Measurements from ENCODE around the gene CASP8. TPM values are rescaled to one million over a fixed set of nuclear protein-coding genes. Genes with fewer than 3 reads are reported as not detected.

Gene CASP8
- total and polyA plus RNA-seq, 9 of the 15 experiments (the other 6 are each of a cell fraction or from before 2014, with no cell fraction given), result 10.2 to 31.4 (median 19.4) TPM

GRCh38 chr2:201248288-201248844, 12.0 kb upstream of the CASP8 start (continued):
- TF ChIP-seq, protein P1, sequence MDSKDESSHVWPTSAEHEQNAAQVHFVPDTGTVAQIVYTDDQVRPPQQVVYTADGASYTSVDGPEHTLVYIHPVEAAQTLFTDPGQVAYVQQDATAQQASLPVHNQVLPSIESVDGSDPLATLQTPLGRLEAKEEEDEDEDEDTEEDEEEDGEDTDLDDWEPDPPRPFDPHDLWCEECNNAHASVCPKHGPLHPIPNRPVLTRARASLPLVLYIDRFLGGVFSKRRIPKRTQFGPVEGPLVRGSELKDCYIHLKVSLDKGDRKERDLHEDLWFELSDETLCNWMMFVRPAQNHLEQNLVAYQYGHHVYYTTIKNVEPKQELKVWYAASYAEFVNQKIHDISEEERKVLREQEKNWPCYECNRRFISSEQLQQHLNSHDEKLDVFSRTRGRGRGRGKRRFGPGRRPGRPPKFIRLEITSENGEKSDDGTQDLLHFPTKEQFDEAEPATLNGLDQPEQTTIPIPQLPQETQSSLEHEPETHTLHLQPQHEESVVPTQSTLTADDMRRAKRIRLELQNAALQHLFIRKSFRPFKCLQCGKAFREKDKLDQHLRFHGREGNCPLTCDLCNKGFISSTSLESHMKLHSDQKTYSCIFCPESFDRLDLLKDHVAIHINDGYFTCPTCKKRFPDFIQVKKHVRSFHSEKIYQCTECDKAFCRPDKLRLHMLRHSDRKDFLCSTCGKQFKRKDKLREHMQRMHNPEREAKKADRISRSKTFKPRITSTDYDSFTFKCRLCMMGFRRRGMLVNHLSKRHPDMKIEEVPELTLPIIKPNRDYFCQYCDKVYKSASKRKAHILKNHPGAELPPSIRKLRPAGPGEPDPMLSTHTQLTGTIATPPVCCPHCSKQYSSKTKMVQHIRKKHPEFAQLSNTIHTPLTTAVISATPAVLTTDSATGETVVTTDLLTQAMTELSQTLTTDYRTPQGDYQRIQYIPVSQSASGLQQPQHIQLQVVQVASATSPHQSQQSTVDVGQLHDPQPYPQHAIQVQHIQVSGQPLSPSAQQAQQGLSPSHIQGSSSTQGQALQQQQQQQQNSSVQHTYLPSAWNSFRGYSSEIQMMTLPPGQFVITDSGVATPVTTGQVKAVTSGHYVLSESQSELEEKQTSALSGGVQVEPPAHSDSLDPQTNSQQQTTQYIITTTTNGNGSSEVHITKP (IDR thresholded peaks at IDR 0.05; ENCODE audit: partially characterized antibody), result peak; percentile 48
- TF ChIP-seq XRCC5 (IDR thresholded peaks at IDR 0.05; ENCODE audit: low read depth, low read length) (no peak), PTTG1 (tag; IDR thresholded peaks at IDR 0.05; ENCODE audit: low read depth) (no peak), RERE (CRISPR knock-in tag; IDR thresholded peaks at IDR 0.05; ENCODE audit: borderline replicate concordance) (no peak), ID3 (CRISPR knock-in tag; IDR thresholded peaks at IDR 0.05) (no peak), ID3 (tag; IDR thresholded peaks at IDR 0.05) (no peak), GATAD2B (IDR thresholded peaks at IDR 0.05; ENCODE audit: borderline replicate concordance) (no peak), BRF2 (IDR thresholded peaks at IDR 0.05; ENCODE audit: borderline replicate concordance, insufficient read depth, insufficient read length) (no peak), ZNF644 (tag; IDR thresholded peaks at IDR 0.05; ENCODE audit: low read depth) (no peak), CEBPB (tag; IDR thresholded peaks at IDR 0.05) (0 out of 2 replicates have a peak, but pooled peaks have one; percentile 30)
- TF ChIP-seq, protein P2, sequence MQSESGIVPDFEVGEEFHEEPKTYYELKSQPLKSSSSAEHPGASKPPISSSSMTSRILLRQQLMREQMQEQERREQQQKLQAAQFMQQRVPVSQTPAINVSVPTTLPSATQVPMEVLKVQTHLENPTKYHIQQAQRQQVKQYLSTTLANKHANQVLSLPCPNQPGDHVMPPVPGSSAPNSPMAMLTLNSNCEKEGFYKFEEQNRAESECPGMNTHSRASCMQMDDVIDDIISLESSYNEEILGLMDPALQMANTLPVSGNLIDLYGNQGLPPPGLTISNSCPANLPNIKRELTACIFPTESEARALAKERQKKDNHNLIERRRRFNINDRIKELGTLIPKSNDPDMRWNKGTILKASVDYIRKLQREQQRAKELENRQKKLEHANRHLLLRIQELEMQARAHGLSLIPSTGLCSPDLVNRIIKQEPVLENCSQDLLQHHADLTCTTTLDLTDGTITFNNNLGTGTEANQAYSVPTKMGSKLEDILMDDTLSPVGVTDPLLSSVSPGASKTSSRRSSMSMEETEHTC (IDR thresholded peaks at IDR 0.05), result no peak
